ENCODE measurements around the gene SPDYE16.
"Not testable (repeated sequence)": the region's sequence is repeated elsewhere in the genome, so short reads cannot be mapped to it uniquely, and the experiment has no call there.

Gene SPDYE16

GRCh38 chr7:76549855-76550248, 6.8 kb upstream of the SPDYE16 start:
- not testable (repeated sequence) for DNase-seq (ENCODE audit: low spot score)

- peak; percentile 84 for DNase-seq (ENCODE audit: low spot score)
These were observed 6.1 kb upstream of the SPDYE16 start for GRCh38 chr7:76549025-76549854.

- not testable (repeated sequence) for DNase-seq (ENCODE audit: low spot score)
These were observed 11.5 kb downstream of the SPDYE16 start for GRCh38 chr7:76531643-76532042.

GRCh38 chr7:76526183-76526582, 16.9 kb downstream of the SPDYE16 start:
- not testable (repeated sequence) for DNase-seq (ENCODE audit: low spot score)

GRCh38 chr7:76516932-76517331, 26.2 kb downstream of the SPDYE16 start:
- not testable (repeated sequence) for DNase-seq (ENCODE audit: low spot score)

- DNase-seq (ENCODE audit: low spot score) = no peak
These were observed 27.1 kb downstream of the SPDYE16 start for GRCh38 chr7:76515999-76516443.

- DNase-seq (ENCODE audit: low spot score) = no peak
These were observed 27.9 kb downstream of the SPDYE16 start for GRCh38 chr7:76514926-76515771.

- DNase-seq (ENCODE audit: low spot score) = no peak
These were observed 29.0 kb downstream of the SPDYE16 start for GRCh38 chr7:76513817-76514799.

GRCh38 chr7:76512941-76513816, 29.9 kb downstream of the SPDYE16 start:
- no peak for DNase-seq (ENCODE audit: low spot score)

GRCh38 chr7:76511911-76512885, 30.9 kb downstream of the SPDYE16 start:
- not testable (repeated sequence) for DNase-seq (ENCODE audit: low spot score)

GRCh38 chr7:76511200-76511910, 31.7 kb downstream of the SPDYE16 start:
- not testable (repeated sequence) for DNase-seq (ENCODE audit: low spot score)

GRCh38 chr7:76509931-76510877, 32.9 kb downstream of the SPDYE16 start, which contains the start of gene UPK3B:
TSS of gene UPK3B (plus strand) at chr7:76510552. CDS start at chr7:76510653, 101 bp downstream.
- no peak for DNase-seq (ENCODE audit: low spot score)

GRCh38 chr7:76507723-76508406, 35.2 kb downstream of the SPDYE16 start:
- no peak for DNase-seq (ENCODE audit: low spot score)

- DNase-seq (ENCODE audit: low spot score) = not testable (repeated sequence)
These were observed 36.5 kb downstream of the SPDYE16 start for GRCh38 chr7:76506643-76507042.

- no peak for DNase-seq (ENCODE audit: low spot score)
These were observed 37.0 kb downstream of the SPDYE16 start for GRCh38 chr7:76506081-76506440.

GRCh38 chr7:76505168-76506080, 37.7 kb downstream of the SPDYE16 start:
- DNase-seq (ENCODE audit: low spot score) = no peak
